GM12873 (cell line): ENCODE results near the gene FOXJ1.

Experiments used
- CTCF ChIP-seq: IDR thresholded peaks from 2 replicates; pipeline ENCODE4 v1.5.1; 2012; ENCODE audit warnings: low read depth, mild to moderate bottlenecking, moderate library complexity, low read length, control low read depth; ENCODE audit not compliant: insufficient read depth; ENCODE audit errors: missing control alignments

Gene FOXJ1

GRCh38 chr17:76166906-76167305, 25.9 kb upstream of the FOXJ1 start:
- no peak for TF ChIP-seq CTCF

- TF ChIP-seq CTCF: no peak
Measured at GRCh38 chr17:76166168-76166567, 25.1 kb upstream of the FOXJ1 start.

- no peak for TF ChIP-seq CTCF
Measured at GRCh38 chr17:76164331-76164730, 23.3 kb upstream of the FOXJ1 start.

- TF ChIP-seq CTCF: no peak
Measured at GRCh38 chr17:76163919-76164318, 22.9 kb upstream of the FOXJ1 start.

GRCh38 chr17:76161619-76162266, 20.7 kb upstream of the FOXJ1 start:
- TF ChIP-seq CTCF: no peak

- TF ChIP-seq CTCF: no peak
Measured at GRCh38 chr17:76160896-76161528, 20.0 kb upstream of the FOXJ1 start.

GRCh38 chr17:76159157-76159556, 18.1 kb upstream of the FOXJ1 start:
- no peak for TF ChIP-seq CTCF
